Astrocyte (in vitro differentiated cells and primary cell): Measurements from ENCODE around the gene HS3ST1. TPM values are rescaled to one million over a fixed set of nuclear protein-coding genes. Genes with fewer than 3 reads are reported as not detected.

ENCODE experiments used
- DNase-seq: peaks from one replicate; pipeline ENCODE4 v3.0.0-alpha.2; 2010; ENCODE audit warnings: low read depth
- FAIRE-seq: peaks from 2 replicates; lab custom pipeline; 2011; peaks lifted over from hg19 to GRCh38; lab: Jason Lieb, UNC
- H2AFZ ChIP-seq: 2 replicates; pipeline ENCODE4 v1.6.0; 2012; ENCODE audit warnings: low read depth, low read length, inconsistent platforms
- H3K27ac ChIP-seq: 2 replicates; pipeline ENCODE4 v1.5.1; 2011; ENCODE audit warnings: low read depth, low read length, inconsistent platforms
- H3K27me3 ChIP-seq: 2 replicates; pipeline ENCODE4 v1.6.0; 2011; ENCODE audit warnings: low read length, inconsistent platforms; ENCODE audit not compliant: insufficient read depth
- H3K36me3 ChIP-seq: 2 replicates; pipeline ENCODE4 v1.5.1; 2011; ENCODE audit warnings: low read length, inconsistent platforms; ENCODE audit not compliant: insufficient read depth
- H3K4me1 ChIP-seq: 2 replicates; pipeline ENCODE4 v1.5.1; 2011; ENCODE audit warnings: low read length, inconsistent platforms; ENCODE audit not compliant: insufficient read depth
- H3K4me2 ChIP-seq: 2 replicates; pipeline ENCODE4 v1.6.0; 2012; ENCODE audit warnings: low read length, inconsistent platforms
- H3K4me3 ChIP-seq: 2 replicates; pipeline ENCODE4 v1.5.1; 2011; ENCODE audit warnings: low read depth, mild to moderate bottlenecking, low read length, inconsistent platforms; ENCODE audit not compliant: insufficient read depth
- H3K79me2 ChIP-seq: 2 replicates; pipeline ENCODE4 v1.6.0; 2012; ENCODE audit warnings: mild to moderate bottlenecking, low read length, inconsistent platforms; ENCODE audit not compliant: insufficient read depth
- H3K9ac ChIP-seq: 2 replicates; pipeline ENCODE4 v1.6.0; 2012; ENCODE audit warnings: mild to moderate bottlenecking, low read length, inconsistent platforms
- H3K9me3 ChIP-seq: 2 replicates; pipeline ENCODE4 v1.5.1; 2012; ENCODE audit warnings: low read depth, mild to moderate bottlenecking, low read length, inconsistent platforms; ENCODE audit not compliant: insufficient read depth
- H4K20me1 ChIP-seq: 2 replicates; pipeline ENCODE4 v1.6.0; 2012; ENCODE audit warnings: low read length, inconsistent platforms; ENCODE audit not compliant: insufficient read depth
- H3K27ac Mint-ChIP-seq: one replicate; pipeline ENCODE4 v1.8.0; 2021; ENCODE audit warnings: mild to moderate bottlenecking, mixed read lengths; ENCODE audit not compliant: unreplicated experiment
- H3K27me3 Mint-ChIP-seq: one replicate; pipeline ENCODE4 v1.8.0; 2021; ENCODE audit warnings: low read depth, mixed read lengths; ENCODE audit not compliant: unreplicated experiment
- H3K36me3 Mint-ChIP-seq: one replicate; pipeline ENCODE4 v1.8.0; 2021; ENCODE audit warnings: low read depth, mixed read lengths; ENCODE audit not compliant: unreplicated experiment
- H3K4me1 Mint-ChIP-seq: one replicate; pipeline ENCODE4 v1.8.0; 2021; ENCODE audit warnings: low read depth, mixed read lengths; ENCODE audit not compliant: unreplicated experiment
- H3K4me3 Mint-ChIP-seq: one replicate; pipeline ENCODE4 v1.8.0; 2021; ENCODE audit warnings: mild to moderate bottlenecking, moderate library complexity, mixed read lengths; ENCODE audit not compliant: unreplicated experiment
- H3K9me3 Mint-ChIP-seq: one replicate; pipeline ENCODE4 v1.8.0; 2021; ENCODE audit warnings: mild to moderate bottlenecking, mixed read lengths; ENCODE audit not compliant: unreplicated experiment
- EZH2 ChIP-seq: IDR thresholded peaks from 2 replicates; pipeline ENCODE4 v1.6.1; 2012; ENCODE audit warnings: mild to moderate bottlenecking, low read length, inconsistent platforms; ENCODE audit not compliant: insufficient read depth
- total RNA-seq: library from RNA; stranded (reverse); gene quantifications from 2 replicates; pipeline ENCODE4 v1.2.1, GENCODE V29; 2021
- TF ChIP-seq, protein P1 (sequence below): IDR thresholded peaks from 2 replicates; pipeline ENCODE4 v1.5.1; 2011; ENCODE audit warnings: low read depth, mild to moderate bottlenecking, inconsistent platforms, low read length, moderate library complexity; ENCODE audit not compliant: insufficient read depth

The HS3ST1 gene
- total RNA-seq, 1 donor from 2014 or later = 0.18 TPM

DNA sequence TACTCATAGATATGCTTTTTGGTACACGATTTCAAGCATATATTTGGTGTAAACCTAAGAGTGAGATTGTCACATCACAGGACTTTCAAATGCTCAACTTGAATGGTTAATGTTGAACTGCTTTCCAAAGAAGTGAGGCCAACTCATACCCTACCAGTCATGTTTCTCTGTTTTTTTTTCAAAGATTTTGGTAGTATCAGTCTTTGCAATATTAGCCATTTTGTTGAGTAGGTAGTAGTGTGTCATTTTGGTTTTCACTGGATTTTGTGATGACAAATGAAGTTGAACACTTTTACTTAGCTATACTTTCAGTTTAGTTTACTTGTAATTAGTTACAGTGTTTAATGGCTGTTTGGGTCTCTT is 12.5 kb upstream of the HS3ST1 start:
- Mint-ChIP-seq H3K27ac (no peak overlapping the region), H3K27me3 (peaks cover 10% of the 10 kb centered on the region), H3K4me3 (no peak overlapping the region), H3K36me3 (no peaks in the 10 kb centered on the region), H3K4me1 (peaks cover 2% of the 10 kb centered on the region), H3K9me3 (peaks cover 2% of the 10 kb centered on the region)
- no peaks in the 10 kb centered on the region for H4K20me1 ChIP-seq
- no peak overlapping the region for H3K4me3 ChIP-seq
- H3K79me2 ChIP-seq = no peaks in the 10 kb centered on the region
- no peak overlapping the region for H3K4me2 ChIP-seq
- no peaks in the 10 kb centered on the region for H3K36me3 ChIP-seq
- TF ChIP-seq, protein P1, sequence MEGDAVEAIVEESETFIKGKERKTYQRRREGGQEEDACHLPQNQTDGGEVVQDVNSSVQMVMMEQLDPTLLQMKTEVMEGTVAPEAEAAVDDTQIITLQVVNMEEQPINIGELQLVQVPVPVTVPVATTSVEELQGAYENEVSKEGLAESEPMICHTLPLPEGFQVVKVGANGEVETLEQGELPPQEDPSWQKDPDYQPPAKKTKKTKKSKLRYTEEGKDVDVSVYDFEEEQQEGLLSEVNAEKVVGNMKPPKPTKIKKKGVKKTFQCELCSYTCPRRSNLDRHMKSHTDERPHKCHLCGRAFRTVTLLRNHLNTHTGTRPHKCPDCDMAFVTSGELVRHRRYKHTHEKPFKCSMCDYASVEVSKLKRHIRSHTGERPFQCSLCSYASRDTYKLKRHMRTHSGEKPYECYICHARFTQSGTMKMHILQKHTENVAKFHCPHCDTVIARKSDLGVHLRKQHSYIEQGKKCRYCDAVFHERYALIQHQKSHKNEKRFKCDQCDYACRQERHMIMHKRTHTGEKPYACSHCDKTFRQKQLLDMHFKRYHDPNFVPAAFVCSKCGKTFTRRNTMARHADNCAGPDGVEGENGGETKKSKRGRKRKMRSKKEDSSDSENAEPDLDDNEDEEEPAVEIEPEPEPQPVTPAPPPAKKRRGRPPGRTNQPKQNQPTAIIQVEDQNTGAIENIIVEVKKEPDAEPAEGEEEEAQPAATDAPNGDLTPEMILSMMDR = no peak
- TF ChIP-seq EZH2 = no peak
- DNase-seq (no peak), FAIRE-seq (peak; percentile 17)
- H3K9ac ChIP-seq = no peak overlapping the region
- no peaks in the 10 kb centered on the region for H3K9me3 ChIP-seq
- no peak overlapping the region for H2AFZ ChIP-seq
- no peaks in the 10 kb centered on the region for H3K27me3 ChIP-seq
- H3K4me1 ChIP-seq = no peaks in the 10 kb centered on the region
- no peak overlapping the region for H3K27ac ChIP-seq

DNA sequence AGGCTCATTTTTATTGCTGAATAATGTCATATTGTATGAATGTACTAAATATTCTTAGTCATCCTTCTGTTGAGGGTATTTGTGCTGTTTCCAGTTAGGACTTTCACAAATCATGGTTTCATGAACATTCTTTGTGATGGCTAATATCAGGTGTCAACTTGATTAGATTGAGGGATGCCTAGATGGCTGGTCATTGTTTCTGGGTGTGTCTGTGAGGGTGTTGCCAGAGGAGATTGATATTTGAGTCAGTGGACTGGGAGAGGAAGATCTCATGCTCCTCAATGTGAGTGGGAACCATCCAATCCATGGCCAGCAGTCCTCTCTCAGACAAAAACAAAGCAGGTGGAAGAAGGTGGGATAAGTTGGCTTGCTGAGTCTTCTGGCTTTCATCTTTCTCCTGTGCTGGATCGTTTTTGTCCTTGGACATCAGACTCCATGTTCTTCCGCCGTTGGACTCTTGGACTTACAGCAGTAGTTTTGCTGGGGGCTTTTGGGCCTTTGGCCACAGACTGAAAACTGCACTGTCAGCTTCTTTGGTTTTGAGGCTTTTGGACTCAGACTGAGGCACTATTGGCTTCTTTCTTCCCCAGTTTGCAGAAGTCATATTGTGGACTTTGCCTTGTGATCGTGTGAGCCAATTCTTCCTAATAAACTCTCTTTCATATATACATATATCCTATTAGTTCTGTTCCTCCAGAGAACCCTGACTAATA is 11.9 kb upstream of the HS3ST1 start:
- peaks cover 2% of the 10 kb centered on the region for H3K9me3 Mint-ChIP-seq
- no peak for FAIRE-seq

More for the DNA sequence above, 11.9 kb upstream of the HS3ST1 start:
- Histone ChIP-seq H3K9me3 (no peaks in the 10 kb centered on the region), H3K9ac (no peak overlapping the region), H3K27ac (no peak overlapping the region), H3K4me3 (no peak overlapping the region), H3K27me3 (no peaks in the 10 kb centered on the region), H3K36me3 (no peaks in the 10 kb centered on the region), H3K79me2 (no peaks in the 10 kb centered on the region), H3K4me2 (no peak overlapping the region), H3K4me1 (no peaks in the 10 kb centered on the region), H2AFZ (no peak overlapping the region), H4K20me1 (no peaks in the 10 kb centered on the region)
- H3K27me3 Mint-ChIP-seq = peaks cover 13% of the 10 kb centered on the region
- DNase-seq = no peak
- no peak overlapping the region for H3K27ac Mint-ChIP-seq
- TF ChIP-seq EZH2 = no peak
- TF ChIP-seq, protein P1 = no peak
- no peak overlapping the region for H3K4me3 Mint-ChIP-seq
- H3K36me3 Mint-ChIP-seq = no peaks in the 10 kb centered on the region
- no peaks in the 10 kb centered on the region for H3K4me1 Mint-ChIP-seq
